H1 (cell line): ENCODE data around the gene PDE2A. TPM values are rescaled to one million over a fixed set of nuclear protein-coding genes. Genes with fewer than 3 reads are reported as not detected.

ENCODE experiments used
- GTF2F1 ChIP-seq: IDR thresholded peaks from 2 replicates; pipeline ENCODE4 v1.6.1; 2012; ENCODE audit warnings: low read depth, low read length, improper control_type of control experiment, borderline replicate concordance
- HDAC2 ChIP-seq, 2 experiments: fragments of 300-600 bp in 1 of 2; sonication (generic) in 1 of 2; IDR thresholded peaks; 2 replicates each; pipeline ENCODE4 v1.6.1; 2011 to 2012; ENCODE audit warnings: low read depth in 2 of 2, low read length in 2 of 2, mild to moderate bottlenecking in 2 of 2, moderate library complexity in 2 of 2, borderline replicate concordance in 1 of 2, inconsistent platforms in 1 of 2
- RAD21 ChIP-seq, 2 experiments: IDR thresholded peaks in 1 of 2; conservative IDR thresholded peaks in 1 of 2; 2 replicates each; pipeline ENCODE4 v1.6.1; 2011; ENCODE audit warnings: low read depth in 2 of 2, low read length in 2 of 2, improper control_type of control experiment in 1 of 2, inconsistent platforms in 1 of 2, mild to moderate bottlenecking in 1 of 2, moderate library complexity in 1 of 2
- SUZ12 ChIP-seq: fragments of 200-600 bp; sonication (generic); IDR thresholded peaks from 2 replicates; pipeline ENCODE4 v1.6.1; 2012; ENCODE audit warnings: mild to moderate bottlenecking, inconsistent platforms, low read length, moderate library complexity, mixed read lengths
- TAF7 ChIP-seq: optimal IDR thresholded peaks from 2 replicates; pipeline ENCODE3; 2011; ENCODE audit warnings: low read depth, mild to moderate bottlenecking, inconsistent platforms, low read length, moderate library complexity, borderline replicate concordance
- polyA plus RNA-seq, 7 experiments: library from polyadenylated mRNA; depleted of rRNA in 3 of 7; stranded (reverse) in 5 of 7; unstranded in 2 of 7; fragments of >200 nt in 5 of 7; fragments of 200-250 nt in 2 of 7; gene quantifications; 1 replicate in 5 of 7; 2 replicates in 1 of 7; 4 replicates in 1 of 7; pipeline versions ENCODE4 v1.2.1 to v1.2.3, GENCODE V29; 2011 to 2013; ENCODE audit warnings: missing spikeins in 2 of 7, mixed read lengths in 2 of 7
- total RNA-seq: library from RNA; stranded (reverse); fragmentation: NEBNext Ultra II Directional; extraction: Animal tissue kit (Norgen Biotek cat#: 25700); gene quantifications from 2 replicates; pipeline ENCODE4 v1.2.1, GENCODE V29; 2021
- TF ChIP-seq, protein P1 (sequence below): IDR thresholded peaks from 2 replicates; pipeline ENCODE4 v1.6.1; 2011; ENCODE audit warnings: low read length, improper control_type of control experiment

Gene PDE2A
- total and polyA plus RNA-seq, 2 of the 8 experiments (the other 6 are each of a cell fraction or from before 2014, with no cell fraction given), result 3.4 to 7.1 TPM

DNA sequence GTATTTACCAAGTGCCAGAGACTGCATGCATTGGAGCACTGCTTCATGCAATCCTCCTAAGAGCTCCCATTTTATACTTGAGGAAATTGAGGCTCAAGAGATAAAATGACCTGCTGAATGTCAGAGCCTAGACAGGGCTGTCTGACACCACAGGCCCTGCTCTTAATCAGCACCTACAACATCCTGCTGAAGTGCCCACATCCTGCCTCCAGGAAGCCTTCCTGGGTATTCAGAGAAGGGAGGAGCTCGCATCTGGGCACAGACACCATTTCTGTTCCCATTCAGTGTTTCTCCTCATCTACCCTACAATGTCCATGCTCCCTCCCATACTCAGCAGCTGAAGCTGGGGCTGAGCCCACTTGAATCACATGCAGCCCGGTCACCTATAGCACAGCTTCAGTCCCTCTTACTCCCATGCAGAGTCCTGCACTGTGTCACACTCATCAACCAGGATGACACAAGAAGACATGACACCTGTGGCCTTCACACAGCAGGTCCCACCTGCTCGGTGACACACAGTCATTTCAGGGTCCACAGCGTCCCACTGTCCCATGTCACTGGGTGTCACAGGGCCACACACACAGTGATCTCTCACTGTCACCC is 53.1 kb downstream of the PDE2A start (continued):
- TF ChIP-seq GTF2F1, result no peak
- no peak for TF ChIP-seq SUZ12
- no peak for TF ChIP-seq RAD21 (IDR thresholded peaks at IDR 0.05 in 1 of 2, conservative IDR thresholded peaks at IDR 0.05 in 1 of 2; ENCODE audit: low read depth in 2 of 2, low read length in 2 of 2)
- TF ChIP-seq, protein P1, sequence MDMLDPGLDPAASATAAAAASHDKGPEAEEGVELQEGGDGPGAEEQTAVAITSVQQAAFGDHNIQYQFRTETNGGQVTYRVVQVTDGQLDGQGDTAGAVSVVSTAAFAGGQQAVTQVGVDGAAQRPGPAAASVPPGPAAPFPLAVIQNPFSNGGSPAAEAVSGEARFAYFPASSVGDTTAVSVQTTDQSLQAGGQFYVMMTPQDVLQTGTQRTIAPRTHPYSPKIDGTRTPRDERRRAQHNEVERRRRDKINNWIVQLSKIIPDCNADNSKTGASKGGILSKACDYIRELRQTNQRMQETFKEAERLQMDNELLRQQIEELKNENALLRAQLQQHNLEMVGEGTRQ, result no peak
- no peak for TF ChIP-seq TAF7
- no peak for TF ChIP-seq HDAC2 (IDR thresholded peaks at IDR 0.05; ENCODE audit: borderline replicate concordance in 1 of 2, low read depth in 2 of 2, low read length in 2 of 2)
- TF ChIP-seq, all 59 proteins: peak for 0
